D721Med (cell line): ENCODE results near the gene CAB39L.
"Not testable (repeated sequence)": the region's sequence is repeated elsewhere in the genome, so short reads cannot be mapped to it uniquely, and the experiment has no call there.

ENCODE experiments used
- DNase-seq: peaks from one replicate; pipeline ENCODE4 v3.0.0; 2011; ENCODE audit warnings: low spot score; ENCODE audit not compliant: insufficient read length
- FAIRE-seq: peaks from 2 replicates; lab custom pipeline; 2011; peaks lifted over from hg19 to GRCh38; lab: Jason Lieb, UNC
- TF ChIP-seq, protein P1 (sequence below): IDR thresholded peaks from 2 replicates; pipeline ENCODE4 v1.5.1; 2012; ENCODE audit warnings: mild to moderate bottlenecking, control low read depth; ENCODE audit not compliant: insufficient read depth; ENCODE audit errors: missing control alignments

Gene CAB39L

GRCh38 chr13:49296659-49297058, 147.2 kb downstream of the CAB39L start:
- DNase-seq (no peak), FAIRE-seq (no peak)
- TF ChIP-seq, protein P1, sequence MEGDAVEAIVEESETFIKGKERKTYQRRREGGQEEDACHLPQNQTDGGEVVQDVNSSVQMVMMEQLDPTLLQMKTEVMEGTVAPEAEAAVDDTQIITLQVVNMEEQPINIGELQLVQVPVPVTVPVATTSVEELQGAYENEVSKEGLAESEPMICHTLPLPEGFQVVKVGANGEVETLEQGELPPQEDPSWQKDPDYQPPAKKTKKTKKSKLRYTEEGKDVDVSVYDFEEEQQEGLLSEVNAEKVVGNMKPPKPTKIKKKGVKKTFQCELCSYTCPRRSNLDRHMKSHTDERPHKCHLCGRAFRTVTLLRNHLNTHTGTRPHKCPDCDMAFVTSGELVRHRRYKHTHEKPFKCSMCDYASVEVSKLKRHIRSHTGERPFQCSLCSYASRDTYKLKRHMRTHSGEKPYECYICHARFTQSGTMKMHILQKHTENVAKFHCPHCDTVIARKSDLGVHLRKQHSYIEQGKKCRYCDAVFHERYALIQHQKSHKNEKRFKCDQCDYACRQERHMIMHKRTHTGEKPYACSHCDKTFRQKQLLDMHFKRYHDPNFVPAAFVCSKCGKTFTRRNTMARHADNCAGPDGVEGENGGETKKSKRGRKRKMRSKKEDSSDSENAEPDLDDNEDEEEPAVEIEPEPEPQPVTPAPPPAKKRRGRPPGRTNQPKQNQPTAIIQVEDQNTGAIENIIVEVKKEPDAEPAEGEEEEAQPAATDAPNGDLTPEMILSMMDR = no peak

GRCh38 chr13:49295244-49295643, 148.6 kb downstream of the CAB39L start:
- DNase-seq = no peak
- TF ChIP-seq, protein P1 = no peak

GRCh38 chr13:49294723-49295122, 149.1 kb downstream of the CAB39L start:
- DNase-seq, FAIRE-seq: not testable (repeated sequence)

More at GRCh38 chr13:49295244-49295643, 148.6 kb downstream of the CAB39L start:
- FAIRE-seq = no peak

DNA sequence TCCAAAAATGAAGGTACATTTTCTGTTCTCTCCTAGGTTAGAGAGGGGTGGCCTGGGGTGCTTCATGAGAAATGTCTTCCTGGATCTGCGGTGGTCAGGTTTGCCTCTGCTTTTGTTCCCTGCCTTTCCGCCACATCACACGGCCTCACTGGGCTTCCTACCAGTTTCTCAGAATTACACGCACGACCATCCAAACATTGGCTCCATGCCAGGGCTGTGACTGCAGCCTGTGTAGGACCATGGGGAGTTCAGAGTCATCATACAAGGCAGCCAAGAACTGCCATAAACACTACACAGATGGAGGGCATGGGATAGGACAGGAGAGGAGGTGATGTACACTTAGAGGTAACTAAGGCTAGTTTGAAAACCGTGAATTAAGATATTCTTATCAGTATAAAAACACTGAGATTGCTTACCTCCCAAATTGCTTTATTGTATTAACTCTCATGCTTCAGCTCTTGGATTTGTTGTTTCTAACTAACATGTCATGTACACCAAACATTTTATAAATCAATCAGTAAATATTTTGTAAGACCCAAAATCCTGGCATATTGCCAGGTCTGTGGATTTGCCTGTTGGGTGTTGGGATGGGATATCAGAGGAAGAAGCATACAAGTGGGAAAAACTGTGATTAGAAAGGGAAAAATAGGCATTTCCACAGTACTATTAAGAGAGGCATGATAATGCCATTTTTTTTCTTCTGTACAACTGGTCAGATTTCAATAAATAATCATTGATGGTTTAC, 150.9 kb downstream of the CAB39L start:
- DNase-seq = no peak
- TF ChIP-seq, protein P1 = no peak
- no peak for FAIRE-seq

- FAIRE-seq (no peak), DNase-seq (no peak)
These were observed 155.4 kb downstream of the CAB39L start for GRCh38 chr13:49288458-49288857.

DNA sequence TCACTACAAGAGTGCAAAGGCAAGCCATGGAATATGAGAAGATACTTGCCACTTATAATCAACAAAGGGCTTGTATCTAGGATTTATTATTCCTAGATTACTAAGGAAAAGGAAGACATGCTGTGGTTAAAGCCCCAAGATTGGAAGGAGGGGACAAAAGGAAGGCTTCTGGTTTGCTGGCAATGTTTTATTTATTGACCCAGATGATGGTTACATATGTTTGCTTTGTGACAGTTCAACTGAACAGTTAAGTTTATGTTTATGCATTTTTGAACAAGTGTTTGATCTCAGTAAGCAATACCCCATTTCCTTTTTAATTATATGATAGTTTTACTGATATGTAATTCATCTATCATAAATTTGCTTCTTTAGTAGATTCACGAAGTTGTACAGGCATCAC, 155.9 kb downstream of the CAB39L start:
- TF ChIP-seq, protein P1 = no peak
- DNase-seq = no peak
- no peak for FAIRE-seq

More at GRCh38 chr13:49288458-49288857, 155.4 kb downstream of the CAB39L start:
- TF ChIP-seq, protein P1 = no peak

DNA sequence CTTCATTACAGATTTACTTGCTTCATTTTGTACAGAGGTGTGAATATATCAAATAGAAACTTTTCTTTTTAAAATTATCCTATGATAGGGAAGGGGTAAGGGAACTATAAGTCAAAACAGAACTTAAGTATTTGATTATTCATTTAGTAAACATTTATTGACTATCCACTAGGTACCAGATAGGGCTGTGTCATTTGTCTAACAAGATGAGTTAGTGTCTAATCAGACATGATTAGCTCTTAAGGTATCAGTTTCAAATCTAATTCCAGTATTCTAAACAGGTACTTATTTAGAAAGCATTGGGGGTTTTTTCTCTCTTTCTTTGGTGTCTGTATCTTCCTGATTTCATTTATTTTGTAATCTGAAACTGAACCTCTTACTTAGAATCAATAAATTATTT, 164.0 kb downstream of the CAB39L start:
- FAIRE-seq (no peak), DNase-seq (no peak)

More for the DNA sequence above, 164.0 kb downstream of the CAB39L start:
- TF ChIP-seq, protein P1 = no peak
